Left renal pelvis (tissue), 4 donors: Measurements from ENCODE around the gene SREBF2. TPM values are rescaled to one million over a fixed set of nuclear protein-coding genes. Genes with fewer than 3 reads are reported as not detected.

Experiments used
- DNase-seq, 4 donors: peaks; one replicate each; pipeline ENCODE4 v3.0.0-alpha.2; 2013; ENCODE audit warnings: low read depth in 4 of 4, low spot score in 3 of 4
- polyA plus RNA-seq, 4 donors: library from polyadenylated mRNA; unstranded; fragments of 120-200 nt; gene quantifications; one replicate each; pipeline ENCODE4 v1.2.1, GENCODE V29; 2013; ENCODE audit not compliant: insufficient read length in 4 of 4

The SREBF2 gene
- polyA plus RNA-seq, 4 donors = 76.0 to 99.1 (median 93.9) TPM

DNA sequence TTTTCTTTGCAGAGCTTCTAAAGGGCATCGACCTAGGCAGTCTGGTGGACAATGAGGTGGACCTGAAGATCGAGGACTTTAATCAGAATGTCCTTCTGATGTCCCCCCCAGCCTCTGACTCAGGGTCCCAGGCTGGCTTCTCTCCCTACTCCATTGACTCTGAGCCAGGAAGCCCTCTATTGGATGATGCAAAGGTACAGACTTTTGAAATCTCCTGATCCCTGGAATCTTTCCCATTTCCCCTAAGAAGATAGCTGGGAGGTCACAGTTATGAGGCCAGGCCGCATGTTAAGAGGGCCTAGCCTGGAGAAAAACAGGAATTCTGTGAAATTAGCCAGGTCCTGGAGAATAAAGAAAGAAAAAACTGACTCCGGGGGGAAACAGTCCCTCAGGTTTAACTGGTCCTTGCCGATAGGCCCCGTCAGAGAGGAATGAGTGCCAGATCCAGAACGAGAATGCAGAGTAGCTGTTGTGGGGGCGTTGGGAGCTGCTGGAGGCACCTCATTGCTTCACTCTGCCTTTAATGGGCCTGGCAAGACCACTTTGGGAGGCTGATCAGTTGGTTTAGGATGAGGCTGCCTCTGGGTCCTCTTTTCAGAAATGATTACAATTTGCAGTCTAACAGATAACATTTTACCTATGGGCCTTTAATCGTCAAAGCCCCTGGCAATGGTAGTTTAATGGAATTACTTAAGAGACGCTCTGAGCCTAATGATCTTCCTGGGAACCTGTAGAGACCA is 42.8 kb downstream of the SREBF2 start:
- no peak for DNase-seq

DNA sequence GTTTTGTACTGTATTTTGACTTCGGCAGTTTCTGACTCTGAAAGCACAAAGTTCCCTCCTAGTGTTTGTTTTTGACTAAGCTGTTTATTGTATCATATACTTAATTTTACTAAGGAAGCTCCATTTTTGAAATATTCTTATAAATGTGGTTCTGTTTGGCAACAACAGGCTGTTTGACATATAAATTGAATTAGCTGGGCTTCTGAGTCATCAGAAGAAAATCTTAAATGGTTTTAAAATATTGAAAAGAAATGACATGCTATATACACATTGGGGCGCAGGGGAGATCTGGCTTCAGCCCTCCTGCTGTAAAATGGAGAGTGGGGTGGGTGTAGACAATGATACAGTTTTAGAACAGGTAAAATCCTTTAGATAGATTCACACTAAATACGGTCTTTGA is 43.4 kb downstream of the SREBF2 start:
- no peak for DNase-seq

DNA sequence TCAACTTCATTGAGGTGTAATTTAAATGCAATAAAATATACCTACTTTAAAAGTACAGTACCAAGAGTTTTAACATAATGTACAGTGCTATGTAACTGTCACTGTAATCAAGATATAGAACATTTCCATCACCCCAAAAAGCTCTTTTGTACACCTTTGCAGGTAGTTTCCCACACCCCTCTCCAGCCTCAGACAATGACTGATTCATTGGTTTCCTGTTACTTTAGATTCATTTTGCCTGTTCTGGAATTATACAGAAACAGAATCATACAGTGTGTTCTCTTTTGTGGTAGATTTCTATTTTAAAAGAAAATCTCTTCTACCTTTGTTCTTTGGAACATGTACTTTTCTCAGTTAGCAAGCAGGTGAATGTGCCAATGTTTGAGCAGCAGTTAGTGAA is 43.8 kb downstream of the SREBF2 start:
- DNase-seq = no peak

DNA sequence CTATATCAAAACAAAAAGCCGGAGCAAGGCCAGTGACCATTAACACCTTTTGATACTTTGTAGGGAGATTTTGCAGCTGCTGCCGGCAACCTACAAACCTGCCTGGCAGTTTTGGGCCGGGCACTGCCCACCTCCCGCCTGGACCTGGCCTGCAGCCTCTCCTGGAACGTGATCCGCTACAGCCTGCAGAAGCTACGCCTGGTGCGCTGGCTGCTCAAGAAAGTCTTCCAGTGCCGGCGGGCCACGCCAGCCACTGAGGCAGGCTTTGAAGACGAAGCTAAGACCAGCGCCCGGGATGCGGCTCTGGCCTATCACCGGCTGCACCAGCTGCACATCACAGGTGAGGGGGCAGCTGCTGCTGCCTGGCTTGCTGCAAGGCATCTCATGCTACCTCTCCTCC is 47.7 kb downstream of the SREBF2 start:
- no peak for DNase-seq

DNA sequence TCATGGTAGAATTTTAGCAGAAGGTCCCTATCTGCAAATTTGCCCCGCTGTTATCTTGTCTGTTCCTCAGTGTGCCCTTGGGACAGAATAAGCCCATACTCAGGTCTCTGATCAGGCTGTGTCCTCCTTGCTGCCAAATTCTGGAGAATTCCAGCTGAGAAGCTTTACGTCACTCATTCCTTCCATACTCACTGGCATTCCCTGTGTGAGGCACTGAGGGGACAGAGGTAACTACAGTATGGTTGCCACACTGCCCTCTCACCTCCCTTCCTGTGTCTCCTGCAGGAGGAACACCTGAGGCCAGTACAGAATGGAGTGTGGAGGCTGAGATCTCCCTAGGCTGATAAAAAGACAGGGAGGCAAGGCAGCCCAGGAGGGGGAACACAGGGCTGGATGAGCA is 50.5 kb downstream of the SREBF2 start:
- DNase-seq = no peak

DNA sequence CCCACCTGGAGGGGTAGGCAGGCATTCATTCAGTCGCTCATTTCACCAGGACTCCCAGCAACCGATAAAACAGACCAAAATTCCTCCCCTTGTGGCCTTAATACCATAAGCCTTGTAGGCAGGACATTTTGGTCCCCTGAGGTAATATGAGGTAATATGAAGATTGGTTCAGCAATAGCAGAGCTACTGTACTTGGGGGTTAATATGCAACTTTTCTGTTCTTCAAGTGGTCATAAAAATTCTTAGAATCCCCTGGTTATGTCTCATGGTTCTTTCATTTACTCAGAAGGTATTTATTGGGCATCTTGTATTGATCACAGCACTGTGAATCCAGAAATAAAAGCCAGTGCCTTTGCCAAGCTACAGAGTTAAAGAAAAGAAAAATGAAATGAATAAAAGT is 52.2 kb downstream of the SREBF2 start:
- no peak for DNase-seq

DNA sequence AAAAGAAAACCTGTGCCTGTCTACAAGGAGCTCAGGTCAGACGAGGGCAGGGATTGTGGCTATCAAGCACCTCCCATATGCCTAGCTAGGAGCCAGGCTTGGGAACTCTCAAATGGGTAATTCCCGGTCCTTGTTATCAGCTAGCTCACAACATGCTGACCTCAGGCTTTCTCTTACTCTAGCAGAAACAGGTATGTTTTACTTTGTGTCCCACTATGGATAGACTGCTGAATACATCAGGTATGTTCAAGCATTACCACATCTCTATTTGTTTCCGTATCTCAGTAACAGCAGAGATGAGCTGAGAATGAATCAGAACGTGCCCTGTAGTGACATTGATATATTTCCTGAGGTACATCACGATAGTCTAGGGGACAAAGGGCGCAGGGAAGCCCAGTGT is 52.6 kb downstream of the SREBF2 start:
- no peak for DNase-seq

DNA sequence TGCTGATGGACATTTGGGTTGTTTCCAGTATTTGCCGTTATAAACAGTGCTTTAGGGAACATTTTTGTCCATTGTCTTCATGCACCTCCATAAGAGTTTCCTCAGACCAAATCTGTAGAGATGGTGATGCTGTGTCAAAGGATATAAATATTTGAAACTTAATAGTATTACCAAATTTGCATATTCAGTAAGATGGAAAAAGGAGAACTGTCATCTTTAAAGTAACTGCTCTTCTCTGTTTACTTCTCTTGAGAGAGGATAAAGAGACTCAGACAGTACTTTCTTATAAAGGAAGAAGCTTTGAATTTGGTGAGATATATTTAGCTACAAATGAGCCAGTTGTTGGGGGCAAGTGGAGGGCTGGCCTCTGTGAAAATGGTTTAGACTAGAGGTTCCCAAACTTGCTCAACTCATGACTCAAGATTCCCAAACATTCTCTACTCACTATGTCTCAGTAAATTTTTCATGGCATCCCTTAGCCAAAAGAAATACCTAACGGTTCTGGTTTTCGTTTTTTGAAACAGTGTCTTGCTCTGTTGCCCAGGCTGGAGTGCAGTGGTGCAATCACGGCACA is 55.8 kb downstream of the SREBF2 start:
- no peak for DNase-seq

DNA sequence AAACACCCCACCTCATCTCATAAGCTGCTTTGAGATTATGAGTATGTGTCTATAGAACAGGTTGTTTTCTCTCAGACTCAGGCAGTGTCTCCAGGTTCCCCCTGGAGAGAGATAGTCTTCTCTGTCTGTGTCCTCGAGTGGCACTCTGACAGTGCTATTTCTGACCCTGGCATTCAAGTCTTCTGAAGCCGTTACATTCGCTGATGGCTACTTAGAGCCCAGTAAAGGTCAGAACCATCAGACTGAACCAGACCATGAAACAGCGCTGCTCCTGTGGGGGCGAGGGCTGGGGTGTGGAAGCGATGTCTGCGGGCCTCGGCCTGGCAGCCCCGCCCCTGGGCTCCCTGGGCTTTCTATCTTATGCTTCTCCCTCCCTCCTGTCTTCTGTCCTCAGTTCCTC is 58.5 kb downstream of the SREBF2 start:
- no peak for DNase-seq

DNA sequence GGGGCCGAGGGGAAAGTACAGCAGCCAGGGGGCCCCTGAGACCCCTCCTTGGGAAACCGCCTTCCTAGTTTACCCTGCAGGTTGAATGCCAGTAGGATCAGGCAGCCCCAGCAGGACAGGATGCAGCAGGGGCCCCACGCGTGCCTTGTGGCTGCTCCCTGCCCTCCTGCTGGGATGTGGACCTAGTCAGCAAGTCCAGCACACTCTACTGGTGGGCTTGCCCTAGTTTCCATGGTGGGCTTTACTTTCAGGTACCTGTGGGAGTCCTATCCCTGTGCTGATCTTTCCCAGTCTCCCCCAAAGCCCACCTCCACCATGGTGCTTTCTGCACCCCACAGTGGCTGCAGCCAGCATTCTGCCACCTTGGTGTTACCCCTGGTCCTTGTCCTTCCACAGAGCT is 59.8 kb downstream of the SREBF2 start:
- no peak for DNase-seq

DNA sequence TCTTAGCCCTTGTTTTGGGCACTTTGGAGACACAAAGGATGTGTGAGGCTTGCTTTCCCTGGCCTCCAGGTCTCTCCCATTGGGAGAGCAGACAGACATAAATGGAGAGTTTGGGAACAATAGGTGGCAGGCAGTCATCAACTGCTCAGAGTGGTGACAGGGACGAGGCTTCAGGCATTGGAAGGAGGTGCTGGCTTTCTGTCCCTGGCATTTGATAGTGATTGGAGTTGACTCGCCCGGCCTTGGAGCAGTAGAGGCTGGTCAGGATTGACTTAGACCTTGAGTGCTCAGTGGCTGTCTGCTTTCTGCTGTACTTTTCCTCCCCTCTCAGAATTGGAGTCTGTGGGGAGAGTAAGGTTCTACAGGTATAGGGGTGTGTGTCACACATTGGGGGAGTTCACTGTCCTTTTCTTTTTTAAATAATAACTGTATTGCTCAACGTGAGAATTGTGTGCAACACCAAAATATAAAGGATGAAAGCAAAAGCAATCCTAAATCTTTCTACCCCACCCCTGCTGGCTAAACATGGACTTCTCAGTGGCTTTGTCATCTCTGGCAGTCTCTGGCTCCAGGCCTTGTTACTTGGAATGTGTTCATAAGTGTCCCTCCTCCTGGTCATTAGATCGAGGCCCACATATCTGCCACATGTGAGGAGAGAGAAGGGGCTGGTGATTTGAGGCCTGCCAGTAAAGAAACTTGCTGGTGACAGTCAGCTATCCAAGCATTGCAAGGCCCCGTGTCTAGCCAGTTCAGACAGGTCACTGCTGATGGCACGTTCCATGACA is 60.9 kb downstream of the SREBF2 start:
- DNase-seq = no peak

DNA sequence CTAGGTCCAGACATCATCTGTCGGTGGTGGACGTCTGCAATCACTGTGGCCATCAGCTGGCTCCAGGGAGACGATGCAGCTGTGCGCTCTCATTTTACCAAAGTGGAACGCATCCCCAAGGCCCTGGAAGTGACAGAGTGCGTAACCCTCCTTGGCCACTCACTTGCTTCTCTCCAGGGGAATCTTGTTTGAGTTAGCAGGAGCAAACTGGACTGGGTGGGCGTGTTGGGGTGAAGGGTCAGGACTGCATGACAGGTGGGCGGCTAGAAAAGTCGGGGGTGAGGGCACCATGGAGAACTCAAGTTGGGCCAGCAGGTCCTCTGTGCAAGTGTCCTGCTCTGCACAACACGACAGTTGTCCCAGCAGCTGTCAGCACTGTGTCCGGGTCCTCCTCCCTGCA is 65.7 kb downstream of the SREBF2 start:
- DNase-seq = no peak

DNA sequence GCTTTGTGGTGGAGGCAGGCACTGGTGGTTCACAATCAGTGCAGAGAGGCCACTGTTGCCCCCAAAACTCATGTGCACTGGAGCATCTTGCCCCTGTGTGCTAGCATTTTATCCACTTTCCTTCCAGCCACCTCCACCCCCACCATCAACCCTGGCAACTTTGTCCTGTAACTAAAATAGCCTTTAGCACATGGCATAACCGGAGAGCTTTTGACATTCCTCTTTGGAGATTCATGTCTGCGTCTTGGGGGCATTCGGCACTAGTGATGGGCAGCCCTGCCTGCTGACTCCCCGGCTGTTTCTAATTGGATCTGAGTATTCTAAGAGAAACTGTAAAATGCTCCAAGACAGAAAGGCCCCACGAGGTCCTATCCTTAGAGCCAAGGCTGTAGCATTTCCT is 66.2 kb downstream of the SREBF2 start:
- DNase-seq = no peak

DNA sequence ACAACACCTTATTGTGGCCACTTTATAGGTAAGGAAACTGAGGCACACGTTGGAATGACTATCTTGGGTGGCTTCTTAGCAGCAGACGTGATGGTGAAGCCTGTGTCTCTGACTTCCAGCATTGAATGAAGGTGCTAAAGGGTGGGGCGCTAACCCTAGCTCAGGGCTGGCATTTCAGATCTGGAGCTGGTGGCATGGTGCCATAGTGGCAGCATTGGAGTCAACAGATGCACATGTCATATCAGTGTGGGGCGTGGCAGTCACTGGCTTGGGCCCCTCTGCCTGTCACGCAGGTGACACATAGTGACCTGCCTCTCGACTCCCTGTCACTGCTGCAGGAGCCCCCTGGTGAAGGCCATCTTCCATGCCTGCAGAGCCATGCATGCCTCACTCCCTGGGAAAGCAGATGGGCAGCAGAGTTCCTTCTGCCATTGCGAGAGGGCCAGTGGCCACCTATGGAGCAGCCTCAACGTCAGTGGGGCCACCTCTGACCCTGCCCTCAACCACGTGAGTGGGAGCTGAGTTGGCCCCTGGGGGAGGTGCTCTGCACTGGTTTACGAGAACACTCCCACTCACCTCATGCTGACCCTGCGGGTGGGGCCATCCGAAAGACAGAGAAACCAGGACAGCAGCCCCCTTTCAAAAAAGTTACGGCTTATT is 67.2 kb downstream of the SREBF2 start:
- no peak for DNase-seq

DNA sequence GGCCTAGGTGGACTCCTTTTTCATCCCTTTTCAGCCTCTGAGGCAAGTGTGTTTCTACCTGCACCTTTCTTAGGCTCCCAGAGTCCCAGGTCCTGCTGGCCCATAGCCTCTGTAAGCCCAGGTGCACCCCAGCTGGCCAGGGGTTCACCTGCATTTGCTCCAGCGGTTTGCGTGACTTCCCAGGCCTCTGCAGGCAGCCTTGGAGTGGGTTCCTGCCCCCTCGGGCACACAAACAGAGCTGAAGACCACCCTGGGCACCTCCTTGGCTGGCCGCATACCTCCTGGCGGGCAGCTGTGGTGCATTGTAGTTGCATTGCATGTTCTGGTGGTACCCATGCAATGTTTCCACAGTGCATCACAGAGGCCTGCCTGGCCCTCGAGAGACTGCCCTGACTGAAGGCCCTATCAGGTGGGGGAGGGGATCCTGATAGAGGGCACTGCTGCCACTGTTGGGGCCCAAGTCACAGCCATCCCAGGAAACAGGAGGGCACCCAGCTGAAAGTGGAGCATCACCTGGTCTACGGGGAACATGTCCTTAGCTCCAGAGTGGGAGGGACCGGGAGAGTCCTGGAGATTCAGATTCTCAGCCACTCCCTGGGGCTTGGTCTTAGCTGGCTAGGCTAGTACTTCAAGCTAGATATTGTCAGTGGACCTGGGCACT is 67.9 kb downstream of the SREBF2 start:
- DNase-seq = no peak

DNA sequence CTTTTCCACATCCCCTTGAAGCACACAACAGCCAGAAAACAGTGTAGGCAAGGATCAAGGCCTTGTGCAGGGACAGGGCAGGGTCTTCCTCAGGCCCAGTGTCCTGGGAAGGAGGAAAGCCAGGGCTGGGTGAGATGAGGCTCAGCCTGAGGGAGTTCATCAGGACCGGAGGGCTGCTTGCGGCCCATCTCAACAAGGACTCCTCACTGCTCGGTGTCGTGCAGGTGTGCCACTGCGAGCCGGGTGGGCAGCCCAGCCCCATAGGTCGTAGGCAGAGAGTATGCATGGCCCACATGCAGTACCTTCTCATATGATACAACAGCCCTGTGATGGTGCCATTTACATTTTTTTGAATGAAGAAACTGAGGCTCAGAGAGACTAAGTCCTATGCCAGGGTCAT is 69.1 kb downstream of the SREBF2 start:
- no peak for DNase-seq

DNA sequence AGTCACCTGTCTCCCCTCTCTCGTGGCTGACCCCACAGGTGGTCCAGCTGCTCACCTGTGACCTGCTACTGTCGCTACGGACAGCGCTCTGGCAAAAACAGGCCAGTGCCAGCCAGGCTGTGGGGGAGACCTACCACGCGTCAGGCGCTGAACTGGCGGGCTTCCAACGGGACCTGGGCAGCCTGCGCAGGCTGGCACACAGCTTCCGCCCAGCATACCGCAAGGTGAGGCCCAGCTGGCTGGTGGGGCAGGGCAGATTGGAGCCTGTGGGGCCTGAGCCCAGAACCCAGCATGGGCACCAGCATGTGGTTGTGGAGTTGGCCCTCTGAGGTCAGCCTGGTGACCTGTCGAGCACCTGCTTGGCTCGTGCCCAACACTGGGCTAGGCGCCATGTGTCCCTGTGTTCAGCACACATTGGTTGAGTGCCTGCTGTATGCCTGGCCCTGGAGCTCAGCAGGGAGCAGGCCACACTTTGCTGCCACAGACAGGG is 70.1 kb downstream of the SREBF2 start:
- no peak for DNase-seq

DNA sequence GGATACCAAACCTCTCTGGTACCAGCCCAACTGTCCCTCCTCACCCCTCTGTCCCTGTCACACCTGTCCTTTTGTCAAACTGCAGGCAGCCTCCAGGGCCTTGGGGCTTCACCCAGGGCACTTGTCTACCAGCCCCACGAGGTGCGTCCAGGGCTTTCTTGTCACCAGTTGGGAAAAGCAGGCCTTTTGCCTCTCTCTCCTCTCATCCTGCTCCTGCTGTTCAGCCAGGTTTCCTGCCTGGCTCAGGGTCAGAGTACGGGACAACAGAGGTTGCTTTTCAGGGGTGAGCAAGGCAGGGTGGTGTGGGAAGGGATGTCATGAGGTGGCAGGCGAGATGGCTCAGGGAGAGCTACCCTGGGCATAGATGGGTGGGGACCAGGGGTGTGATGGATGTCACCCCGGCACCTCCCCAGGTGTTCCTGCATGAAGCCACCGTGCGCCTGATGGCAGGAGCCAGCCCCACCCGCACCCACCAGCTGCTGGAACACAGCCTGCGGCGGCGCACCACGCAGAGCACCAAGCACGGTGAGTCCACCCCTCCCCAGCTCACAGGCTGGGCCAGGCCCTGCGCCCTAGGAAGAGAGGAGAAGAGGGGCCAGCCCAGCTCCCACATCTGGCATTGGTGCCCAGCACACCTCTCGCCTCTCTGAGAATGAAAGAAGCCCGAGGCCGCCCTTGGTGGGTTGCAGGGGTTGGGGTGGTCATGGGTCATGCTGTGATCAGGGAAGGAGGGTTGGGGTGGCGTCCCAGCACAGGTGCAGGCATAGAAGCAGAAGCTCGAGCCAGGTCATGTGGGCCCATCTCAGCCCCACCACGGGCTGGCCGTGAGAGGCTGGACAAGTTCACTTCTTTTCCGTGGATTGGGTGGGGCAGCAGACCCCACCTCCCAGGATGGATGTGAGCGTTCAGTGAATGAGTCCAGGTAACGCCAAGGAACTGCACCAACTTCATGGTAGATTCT is 71.8 kb downstream of the SREBF2 start:
- DNase-seq = no peak

DNA sequence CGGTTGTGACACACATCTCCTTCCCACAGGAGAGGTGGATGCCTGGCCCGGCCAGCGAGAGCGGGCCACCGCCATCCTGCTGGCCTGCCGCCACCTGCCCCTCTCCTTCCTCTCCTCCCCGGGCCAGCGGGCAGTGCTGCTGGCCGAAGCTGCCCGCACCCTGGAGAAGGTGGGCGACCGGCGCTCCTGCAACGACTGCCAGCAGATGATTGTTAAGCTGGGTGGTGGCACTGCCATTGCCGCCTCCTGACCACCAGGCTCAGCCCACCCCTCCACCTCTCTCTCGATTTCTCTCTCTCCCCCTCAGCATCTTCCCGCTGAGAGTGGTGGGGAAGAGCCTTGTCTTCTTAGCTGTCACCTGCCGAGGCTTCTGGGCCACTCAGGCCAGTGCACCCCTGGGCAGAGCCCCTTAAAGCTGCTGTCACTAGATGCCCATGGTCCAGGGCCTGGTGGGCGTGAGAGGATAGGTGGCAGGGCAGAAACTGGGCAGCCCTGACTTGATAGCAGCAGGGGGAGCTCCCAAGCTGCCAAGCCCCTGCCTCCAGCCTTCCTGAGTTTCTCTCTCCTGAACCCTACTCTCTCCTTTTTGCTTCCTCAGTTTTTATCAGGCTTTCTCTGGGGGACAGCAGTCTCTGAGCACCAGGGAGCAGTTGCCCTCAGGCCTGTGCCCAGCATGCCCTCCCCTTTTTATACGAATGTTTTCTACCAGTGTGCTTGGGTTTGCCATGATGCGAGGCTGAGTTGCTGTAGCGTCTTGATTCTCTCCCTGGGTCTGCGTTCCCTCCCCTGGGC is 72.7 kb downstream of the SREBF2 start:
- DNase-seq = no peak
